Effector memory CD4-positive, alpha-beta T cell (primary cell): ENCODE measurements around the gene NDUFA11.

Experiments used
- DNase-seq, 3 donors: peaks; one replicate each; pipeline ENCODE4 v3.0.0-alpha.2; 2020
- H3K27ac ChIP-seq: 2 replicates; pipeline ENCODE4 v1.7.0; 2013; ENCODE audit warnings: mild to moderate bottlenecking, low read length, moderate library complexity; ENCODE audit not compliant: insufficient read depth, poor library complexity, severe bottlenecking
- H3K27me3 ChIP-seq: replicated peaks from 2 replicates; pipeline ENCODE4 v1.7.0; 2013; ENCODE audit warnings: mild to moderate bottlenecking, low read length; ENCODE audit not compliant: insufficient read depth, control insufficient read depth, poor library complexity, severe bottlenecking
- H3K36me3 ChIP-seq: 2 replicates; pipeline ENCODE4 v1.7.0; 2013; ENCODE audit warnings: mild to moderate bottlenecking, low read length, moderate library complexity; ENCODE audit not compliant: control insufficient read depth, insufficient read depth
- H3K4me1 ChIP-seq: 2 replicates; pipeline ENCODE4 v1.7.0; 2013; ENCODE audit warnings: low read length, mild to moderate bottlenecking; ENCODE audit not compliant: control insufficient read depth, insufficient read depth, poor library complexity, severe bottlenecking
- H3K4me3 ChIP-seq: 2 replicates; pipeline ENCODE4 v1.7.0; 2013; ENCODE audit warnings: low read length, low read depth, mild to moderate bottlenecking; ENCODE audit not compliant: insufficient read depth, poor library complexity, severe bottlenecking
- H3K9me3 ChIP-seq: 2 replicates; pipeline ENCODE4 v1.7.0; 2013; ENCODE audit warnings: mild to moderate bottlenecking, low read length, moderate library complexity; ENCODE audit not compliant: control insufficient read depth

The NDUFA11 gene

GRCh38 chr19:5932609-5933262 is 29.1 kb upstream of the NDUFA11 start:
- no peaks in the 10 kb centered on the region for H3K27me3 ChIP-seq
- DNase-seq, result no peak
- no peak overlapping the region for H3K4me3 ChIP-seq
- peaks cover 77% of the 10 kb centered on the region for H3K36me3 ChIP-seq
- no peaks in the 10 kb centered on the region for H3K4me1 ChIP-seq
- no peaks in the 10 kb centered on the region for H3K9me3 ChIP-seq
- no peak overlapping the region for H3K27ac ChIP-seq

DNA sequence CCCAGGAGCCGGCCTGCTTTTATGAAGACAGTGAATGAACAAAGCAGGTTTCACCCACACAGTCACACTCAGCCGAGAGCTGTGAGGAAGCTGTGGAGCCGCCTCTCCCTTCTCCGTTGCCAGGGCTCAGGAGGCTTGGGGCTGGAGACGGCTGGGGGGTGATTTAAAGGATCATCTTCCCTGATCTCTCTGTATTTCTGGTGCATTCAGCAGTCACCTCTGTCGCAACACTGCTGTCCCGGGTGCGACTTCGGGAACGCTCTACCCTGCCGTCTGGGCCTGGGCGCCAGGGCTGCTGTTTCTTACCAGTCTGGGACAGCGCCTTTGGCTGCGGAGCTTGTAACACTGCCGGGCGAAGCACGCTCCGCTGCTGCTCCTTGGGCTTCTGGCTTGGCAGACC is 28.6 kb upstream of the NDUFA11 start:
- no peaks in the 10 kb centered on the region for H3K27me3 ChIP-seq
- DNase-seq, result no peak
- no peak overlapping the region for H3K4me3 ChIP-seq
- peaks cover 77% of the 10 kb centered on the region for H3K36me3 ChIP-seq
- H3K27ac ChIP-seq, result no peak overlapping the region
- no peaks in the 10 kb centered on the region for H3K9me3 ChIP-seq
- no peaks in the 10 kb centered on the region for H3K4me1 ChIP-seq

GRCh38 chr19:5931251-5931650 is 27.7 kb upstream of the NDUFA11 start:
- Histone ChIP-seq H3K27ac (no peak overlapping the region), H3K4me1 (no peaks in the 10 kb centered on the region), H3K36me3 (peaks cover 80% of the 10 kb centered on the region), H3K9me3 (no peaks in the 10 kb centered on the region), H3K4me3 (no peak overlapping the region), H3K27me3 (no peaks in the 10 kb centered on the region)
- no peak for DNase-seq

- Histone ChIP-seq H3K36me3 (peaks cover 85% of the 10 kb centered on the region), H3K9me3 (no peaks in the 10 kb centered on the region), H3K4me3 (no peak overlapping the region), H3K27ac (no peak overlapping the region), H3K27me3 (no peaks in the 10 kb centered on the region), H3K4me1 (no peaks in the 10 kb centered on the region)
- no peak for DNase-seq
These were observed 26.0 kb upstream of the NDUFA11 start for GRCh38 chr19:5929625-5930024.

DNA sequence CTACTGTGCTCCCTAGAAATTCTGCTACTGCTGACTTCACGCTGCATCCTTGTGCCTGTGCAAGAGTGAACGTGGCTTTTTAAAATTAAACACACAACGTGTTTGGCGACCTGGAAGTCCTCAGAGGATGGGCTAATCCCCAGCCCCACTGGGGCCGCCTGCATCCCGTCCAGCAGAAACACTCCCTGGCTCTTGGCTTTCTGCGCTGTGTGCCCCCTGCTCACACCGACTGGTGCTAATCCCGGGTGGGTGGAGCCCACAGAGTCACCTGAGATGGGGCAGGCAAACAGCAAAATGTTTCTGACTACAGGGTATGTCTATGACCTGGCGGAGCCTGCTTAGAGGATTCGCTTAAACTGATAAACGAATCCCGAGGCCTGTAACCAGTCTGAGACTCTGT is 25.6 kb upstream of the NDUFA11 start:
- Histone ChIP-seq H3K4me1 (no peaks in the 10 kb centered on the region), H3K4me3 (no peak overlapping the region), H3K27me3 (no peaks in the 10 kb centered on the region), H3K27ac (no peak overlapping the region), H3K9me3 (no peaks in the 10 kb centered on the region), H3K36me3 (peaks cover 89% of the 10 kb centered on the region)
- DNase-seq, result no peak

- Histone ChIP-seq H3K4me1 (no peaks in the 10 kb centered on the region), H3K36me3 (peaks cover 97% of the 10 kb centered on the region), H3K4me3 (no peak overlapping the region), H3K9me3 (no peaks in the 10 kb centered on the region), H3K27ac (no peak overlapping the region), H3K27me3 (no peaks in the 10 kb centered on the region)
- DNase-seq, result no peak
These were observed 23.8 kb upstream of the NDUFA11 start for GRCh38 chr19:5927441-5927821.

GRCh38 chr19:5926641-5927440 is 23.3 kb upstream of the NDUFA11 start:
- Histone ChIP-seq H3K27me3 (no peaks in the 10 kb centered on the region), H3K9me3 (no peaks in the 10 kb centered on the region), H3K4me1 (no peaks in the 10 kb centered on the region), H3K4me3 (no peak overlapping the region), H3K27ac (no peak overlapping the region), H3K36me3 (peaks cover 98% of the 10 kb centered on the region)
- no peak for DNase-seq

DNA sequence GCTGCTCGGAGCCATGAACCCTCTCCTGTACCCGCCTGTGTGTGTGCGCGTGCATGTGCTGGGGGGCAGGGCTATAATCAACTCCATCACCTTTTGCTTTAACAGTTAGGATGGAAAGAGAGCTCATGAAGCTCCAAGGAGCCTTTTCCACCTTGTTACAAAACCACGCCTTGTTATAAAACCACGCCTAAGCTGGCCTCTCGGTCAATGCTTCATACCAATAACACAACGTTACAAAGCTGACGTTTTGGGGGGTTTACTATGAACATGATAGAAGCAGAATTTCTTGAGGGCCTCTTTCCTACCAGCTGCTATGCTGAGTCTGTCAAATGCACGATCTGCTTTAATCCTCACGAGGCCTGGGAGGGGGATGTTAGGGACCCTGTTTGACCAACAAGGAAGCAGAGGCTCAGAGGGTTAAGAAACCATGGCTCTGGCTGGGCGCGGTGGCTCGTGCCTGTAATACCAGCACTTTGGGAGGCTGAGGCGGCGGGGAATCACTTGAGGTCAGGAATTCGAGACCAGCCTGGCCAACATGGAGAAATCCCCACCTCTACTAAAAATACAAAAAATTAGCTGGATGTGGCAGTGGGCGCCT is 22.3 kb upstream of the NDUFA11 start:
- Histone ChIP-seq H3K4me3 (no peak overlapping the region), H3K4me1 (no peaks in the 10 kb centered on the region), H3K9me3 (no peaks in the 10 kb centered on the region), H3K27me3 (no peaks in the 10 kb centered on the region), H3K27ac (no peak overlapping the region), H3K36me3 (peaks cover 98% of the 10 kb centered on the region)
- DNase-seq, result no peak

DNA sequence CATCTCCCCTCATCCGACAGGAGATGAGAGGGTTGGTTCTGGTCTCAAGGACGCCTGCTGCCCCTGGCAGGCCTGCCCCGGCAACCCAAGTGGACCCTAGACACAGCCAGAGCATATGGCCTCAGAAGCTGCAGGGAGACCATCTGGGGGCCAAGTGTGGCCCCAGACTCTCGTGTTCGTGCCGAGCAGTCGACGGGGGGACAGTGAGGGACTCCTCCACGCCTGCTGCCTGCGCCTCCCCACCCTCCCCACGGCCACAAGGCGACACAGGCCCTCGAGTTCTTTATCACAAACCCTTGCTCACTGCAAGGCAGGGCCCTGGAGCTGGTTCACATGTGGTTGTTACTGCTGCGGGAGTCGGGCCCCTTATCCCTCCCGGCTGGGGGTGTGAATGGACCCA is 19.8 kb upstream of the NDUFA11 start:
- Histone ChIP-seq H3K27me3 (no peaks in the 10 kb centered on the region), H3K9me3 (no peaks in the 10 kb centered on the region), H3K4me1 (no peaks in the 10 kb centered on the region), H3K27ac (no peak overlapping the region), H3K4me3 (no peak overlapping the region), H3K36me3 (peaks cover 99% of the 10 kb centered on the region)
- no peak for DNase-seq

- H3K9me3 ChIP-seq, result no peaks in the 10 kb centered on the region
- no peak overlapping the region for H3K27ac ChIP-seq
- no peak for DNase-seq
- H3K36me3 ChIP-seq, result peaks cover 97% of the 10 kb centered on the region
- no peaks in the 10 kb centered on the region for H3K4me1 ChIP-seq
- H3K27me3 ChIP-seq, result no peaks in the 10 kb centered on the region
- no peak overlapping the region for H3K4me3 ChIP-seq
These were observed 18.6 kb upstream of the NDUFA11 start for GRCh38 chr19:5922161-5922545.
